Esophagus squamous epithelium (tissue), 5 donors: ENCODE results near the gene VWA5A. TPM values are rescaled to one million over a fixed set of nuclear protein-coding genes. Genes with fewer than 3 reads are reported as not detected.
"Not testable (repeated sequence)": the region's sequence is repeated elsewhere in the genome, so short reads cannot be mapped to it uniquely, and the experiment has no call there.

ENCODE experiments used
- DNase-seq: peaks from one replicate; lab custom pipeline; 2025; lab: John Stamatoyannopoulos, UW
- H3K27ac ChIP-seq, 4 donors: fragments of 200-600 bp; sonication (generic); one replicate each; pipeline ENCODE4 v1.5.1; 2016 to 2019; ENCODE audit warnings: mild to moderate bottlenecking in 1 of 4
- H3K27me3 ChIP-seq, 4 donors: fragments of 200-600 bp; sonication (generic); 1 replicate in 3 of 4; 2 replicates in 1 of 4; pipeline versions ENCODE4 v1.5.1 to v1.6.0; 2017 to 2021; ENCODE audit warnings: antibody characterized with exemption in 1 of 4
- H3K36me3 ChIP-seq, 3 donors: fragments of 200-600 bp; sonication (generic); one replicate each; pipeline ENCODE4 v1.5.1; 2016 to 2019
- H3K4me1 ChIP-seq, 3 donors: fragments of 200-600 bp; sonication (generic); one replicate each; pipeline ENCODE4 v1.5.1; 2017 to 2019
- H3K4me3 ChIP-seq, 4 donors: fragments of 200-600 bp; sonication (generic); 1 replicate in 3 of 4; 2 replicates in 1 of 4; pipeline ENCODE4 v1.5.1; 2016 to 2019; ENCODE audit warnings: mild to moderate bottlenecking in 2 of 4, moderate library complexity in 1 of 4
- H3K9me3 ChIP-seq, 3 donors: fragments of 200-600 bp; sonication (generic); one replicate each; pipeline ENCODE4 v1.5.1; 2016 to 2019
- CTCF ChIP-seq, 6 experiments: fragments of 450-650 bp in 4 of 6; fragments of 200-600 bp in 2 of 6; sonication (generic) in 2 of 6; IDR thresholded peaks; one replicate each; pipeline ENCODE4 v1.5.1; 2016 to 2019; ENCODE audit warnings: antibody characterized with exemption in 6 of 6, mild to moderate bottlenecking in 4 of 6, moderate library complexity in 4 of 6
- POLR2A ChIP-seq, 4 donors: fragments of 450-650 bp; IDR thresholded peaks; one replicate each; pipeline ENCODE4 v1.6.1; 2017; ENCODE audit warnings: antibody characterized with exemption in 4 of 4, mild to moderate bottlenecking in 4 of 4, moderate library complexity in 3 of 4
- WGBS, 2 donors: methylation state at CpG; one replicate each; pipeline ENCODE4 v1.1.5; 2018; 5-methylcytosine and 5-hydroxymethylcytosine counted together
- intact Hi-C: fragments of 100-400 bp; cut with DNase I; formaldehyde crosslinking; loops from one replicate; pipeline ENCODE4 v1.15.0; 2022
- total RNA-seq, 4 donors: library from RNA; depleted of rRNA; stranded (reverse); fragments of >200 nt; gene quantifications; one replicate each; pipeline ENCODE4 v1.1.0, GENCODE V29; 2016
- donor health status: DM: yes; HTN: yes; CAD: no.

Gene VWA5A
- total RNA-seq, 4 donors from 2014 or later: 2.7 to 19.8 (median 12.1) TPM

- no peak for DNase-seq
- Histone ChIP-seq H3K27ac (no peak overlapping the region), H3K4me1 (no peaks in the 10 kb centered on the region), H3K9me3 (no peaks in the 10 kb centered on the region), H3K4me3 (no peak overlapping the region), H3K27me3 (no peaks in the 10 kb centered on the region), H3K36me3 (no peaks in the 10 kb centered on the region)
- intact Hi-C loops: no loop called here
- TF ChIP-seq CTCF (IDR thresholded peaks at IDR 0.05) (no peak), POLR2A (IDR thresholded peaks at IDR 0.05) (no peak)
- 70% methylated on average over 5 of the region's 5 CpGs for WGBS, 2 donors
Observed at GRCh38 chr11:124160986-124161385, 45.7 kb downstream of the VWA5A start.

GRCh38 chr11:124167826-124168231, 52.6 kb downstream of the VWA5A start:
- no peaks in the 10 kb centered on the region for H3K9me3 ChIP-seq
- H3K4me3 ChIP-seq: no peak overlapping the region
- TF ChIP-seq POLR2A (IDR thresholded peaks at IDR 0.05) (no peak), CTCF (IDR thresholded peaks at IDR 0.05) (no peak)
- H3K27ac ChIP-seq: no peak overlapping the region
- H3K27me3 ChIP-seq: no peaks in the 10 kb centered on the region
- H3K4me1 ChIP-seq: no peaks in the 10 kb centered on the region
- no peaks in the 10 kb centered on the region for H3K36me3 ChIP-seq
- 38 to 47% methylated on average over 7 of the region's 7 CpGs for WGBS, 2 donors
- DNase-seq: no peak
- intact Hi-C loops: no loop called here

- intact Hi-C loops: no loop called here
Observed at GRCh38 chr11:124168796-124169195, 53.5 kb downstream of the VWA5A start.

GRCh38 chr11:124170315-124170714, 55.1 kb downstream of the VWA5A start:
- H3K27ac ChIP-seq, H3K36me3 ChIP-seq, H3K4me3 ChIP-seq, intact Hi-C loops, H3K4me1 ChIP-seq, DNase-seq, H3K27me3 ChIP-seq, H3K9me3 ChIP-seq: not testable (repeated sequence)
- 86 to 87% methylated on average over 7 of the region's 12 CpGs for WGBS, 2 donors

More at GRCh38 chr11:124168796-124169195, 53.5 kb downstream of the VWA5A start:
- Histone ChIP-seq H3K9me3 (no peaks in the 10 kb centered on the region), H3K36me3 (no peaks in the 10 kb centered on the region), H3K27ac (no peak overlapping the region), H3K4me3 (no peak overlapping the region), H3K4me1 (no peaks in the 10 kb centered on the region), H3K27me3 (no peaks in the 10 kb centered on the region)
- no peak for TF ChIP-seq CTCF (IDR thresholded peaks at IDR 0.05)
- no peak for TF ChIP-seq POLR2A (IDR thresholded peaks at IDR 0.05)
- no peak for DNase-seq

- Histone ChIP-seq H3K4me1 (no peaks in the 10 kb centered on the region), H3K36me3 (no peaks in the 10 kb centered on the region), H3K27ac (no peak overlapping the region), H3K27me3 (no peaks in the 10 kb centered on the region), H3K9me3 (no peaks in the 10 kb centered on the region), H3K4me3 (no peak overlapping the region)
- TF ChIP-seq CTCF (IDR thresholded peaks at IDR 0.05) (no peak), POLR2A (IDR thresholded peaks at IDR 0.05) (no peak)
- DNase-seq: no peak
- 82 to 87% methylated on average over 4 to 11 of the region's 40 CpGs for WGBS, 2 donors
- intact Hi-C loops: no loop called here
Observed at GRCh38 chr11:124170801-124171586, 55.7 kb downstream of the VWA5A start.
